Tibial nerve (tissue), 4 donors: ENCODE data around the gene ECT2L.

Experiments
- EP300 ChIP-seq, 2 donors: sonication (generic); formaldehyde crosslinking; IDR thresholded peaks; one replicate each; pipeline ENCODE4 v1.6.1; 2017; ENCODE audit warnings: antibody characterized with exemption in 2 of 2, mild to moderate bottlenecking in 1 of 2
- POLR2A ChIP-seq, 2 donors: fragments of 450-650 bp; IDR thresholded peaks; one replicate each; pipeline ENCODE4 v1.6.1; 2017; ENCODE audit warnings: antibody characterized with exemption in 2 of 2, mild to moderate bottlenecking in 2 of 2, moderate library complexity in 2 of 2
- TF ChIP-seq, protein P1 (sequence below), 5 experiments: fragments of 200-600 bp in 3 of 5; fragments of 450-650 bp in 2 of 5; sonication (generic) in 3 of 5; IDR thresholded peaks; one replicate each; pipeline ENCODE4 v1.5.1; 2016 to 2019; ENCODE audit warnings: antibody characterized with exemption in 5 of 5, mild to moderate bottlenecking in 3 of 5, moderate library complexity in 2 of 5

DNA sequence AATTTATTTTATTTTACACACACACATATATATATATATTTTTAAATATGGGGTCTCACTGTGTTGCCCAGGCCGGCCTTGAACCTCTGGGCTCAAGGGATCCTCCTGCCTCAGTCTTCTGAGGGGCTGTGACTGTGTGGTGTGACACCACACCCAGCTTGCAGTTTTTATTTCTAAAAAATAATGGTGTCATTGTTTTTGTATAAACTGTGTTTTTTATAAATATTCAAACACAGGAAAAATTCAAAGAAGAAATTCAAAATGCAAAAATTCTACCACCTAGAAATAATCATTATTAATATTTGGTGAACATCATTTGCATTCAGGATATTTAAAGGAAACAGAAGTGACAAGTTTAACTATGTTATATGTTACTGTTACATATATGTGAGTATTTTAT, 19.2 kb upstream of the ECT2L start:
- TF ChIP-seq, protein P1, sequence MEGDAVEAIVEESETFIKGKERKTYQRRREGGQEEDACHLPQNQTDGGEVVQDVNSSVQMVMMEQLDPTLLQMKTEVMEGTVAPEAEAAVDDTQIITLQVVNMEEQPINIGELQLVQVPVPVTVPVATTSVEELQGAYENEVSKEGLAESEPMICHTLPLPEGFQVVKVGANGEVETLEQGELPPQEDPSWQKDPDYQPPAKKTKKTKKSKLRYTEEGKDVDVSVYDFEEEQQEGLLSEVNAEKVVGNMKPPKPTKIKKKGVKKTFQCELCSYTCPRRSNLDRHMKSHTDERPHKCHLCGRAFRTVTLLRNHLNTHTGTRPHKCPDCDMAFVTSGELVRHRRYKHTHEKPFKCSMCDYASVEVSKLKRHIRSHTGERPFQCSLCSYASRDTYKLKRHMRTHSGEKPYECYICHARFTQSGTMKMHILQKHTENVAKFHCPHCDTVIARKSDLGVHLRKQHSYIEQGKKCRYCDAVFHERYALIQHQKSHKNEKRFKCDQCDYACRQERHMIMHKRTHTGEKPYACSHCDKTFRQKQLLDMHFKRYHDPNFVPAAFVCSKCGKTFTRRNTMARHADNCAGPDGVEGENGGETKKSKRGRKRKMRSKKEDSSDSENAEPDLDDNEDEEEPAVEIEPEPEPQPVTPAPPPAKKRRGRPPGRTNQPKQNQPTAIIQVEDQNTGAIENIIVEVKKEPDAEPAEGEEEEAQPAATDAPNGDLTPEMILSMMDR (IDR thresholded peaks at IDR 0.05): no peak
- no peak for TF ChIP-seq EP300 (IDR thresholded peaks at IDR 0.05)
- no peak for TF ChIP-seq POLR2A (IDR thresholded peaks at IDR 0.05)
